GM21381 (cell line): ENCODE results near the gene BROX.
"Not testable (repeated sequence)": the region's sequence is repeated elsewhere in the genome, so short reads cannot be mapped to it uniquely, and the experiment has no call there.

Experiments
- ATAC-seq: cut with Tn5 transposase; IDR thresholded peaks from one replicate; pipeline ENCODE4 v1.9.1; 2021; ENCODE audit warnings: mild to moderate bottlenecking, moderate library complexity; ENCODE audit not compliant: unreplicated experiment

The BROX gene

GRCh38 chr1:222730866-222731265, 18.5 kb downstream of the BROX start:
- no peak for ATAC-seq

DNA sequence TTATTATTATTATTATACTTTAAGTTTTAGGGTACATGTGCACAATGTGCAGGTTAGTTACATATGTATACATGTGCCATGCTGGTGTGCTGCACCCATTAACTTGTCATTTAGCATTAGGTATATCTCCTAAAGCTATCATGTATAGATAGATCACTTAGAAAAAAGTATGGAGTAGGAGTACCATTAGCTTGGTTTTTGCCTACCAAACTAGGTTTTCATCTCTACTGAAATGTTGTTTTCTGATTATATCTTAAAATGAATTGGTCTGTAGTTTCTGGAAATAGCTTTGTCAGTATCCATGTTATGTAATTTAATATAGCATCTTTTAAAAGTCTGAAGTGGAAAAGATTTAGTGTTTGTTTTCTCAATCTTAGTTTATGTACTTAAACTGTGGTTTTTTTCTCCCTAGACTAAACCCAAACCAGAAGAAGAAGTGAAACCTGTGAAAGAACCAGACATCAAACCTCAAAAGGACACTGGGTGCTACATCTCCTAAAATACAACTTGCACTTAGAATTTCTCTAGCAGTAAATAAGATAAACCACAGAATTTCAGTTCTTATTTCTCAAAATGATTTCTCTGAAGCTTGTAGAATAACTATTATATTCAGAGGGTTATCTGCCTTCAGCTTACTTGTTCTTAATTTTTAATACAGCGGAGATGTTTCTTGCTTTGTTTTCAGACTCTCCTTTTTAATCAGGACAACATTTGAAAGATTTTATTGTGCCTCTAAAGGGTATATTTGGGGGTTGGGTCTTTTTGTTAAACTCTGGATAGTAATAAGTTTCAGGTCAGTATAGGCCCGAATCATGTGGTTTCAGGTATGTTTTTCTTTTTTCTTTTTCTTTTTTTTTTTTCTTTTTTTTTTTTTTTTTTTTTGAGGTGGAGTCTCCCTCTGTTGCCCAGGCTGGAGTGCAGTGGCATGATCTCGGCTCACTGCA, 20.1 kb downstream of the BROX start:
- ATAC-seq = peak; percentile 98

GRCh38 chr1:222734740-222735139, 22.4 kb downstream of the BROX start:
- ATAC-seq = no peak

GRCh38 chr1:222736470-222736869, 24.1 kb downstream of the BROX start:
- ATAC-seq = no peak

DNA sequence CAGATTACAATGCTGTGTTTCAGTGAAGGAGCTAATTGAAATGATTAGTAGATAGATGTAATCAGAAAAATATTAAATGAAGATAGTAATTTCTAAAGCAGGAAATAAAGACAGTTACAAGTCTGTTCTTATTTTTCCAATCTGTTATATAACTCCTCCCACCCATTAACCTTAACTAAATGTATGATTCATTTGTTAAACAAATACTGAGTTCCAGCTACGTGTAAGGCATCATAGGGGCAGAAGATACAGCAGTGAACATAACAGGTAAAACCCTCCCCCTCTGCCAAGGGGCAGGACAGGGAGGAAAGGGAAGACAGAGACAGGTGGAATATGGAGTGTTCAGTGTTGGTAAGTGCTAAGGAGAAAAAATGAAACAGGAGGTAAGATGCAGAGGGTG, 24.6 kb downstream of the BROX start, which contains the start of gene FAM177B:
FAM177B (plus strand) TSS at position 231 of the 400 bp plus-strand sequence. CDS start 9,344 bp downstream, outside the sequence.
- no peak for ATAC-seq

DNA sequence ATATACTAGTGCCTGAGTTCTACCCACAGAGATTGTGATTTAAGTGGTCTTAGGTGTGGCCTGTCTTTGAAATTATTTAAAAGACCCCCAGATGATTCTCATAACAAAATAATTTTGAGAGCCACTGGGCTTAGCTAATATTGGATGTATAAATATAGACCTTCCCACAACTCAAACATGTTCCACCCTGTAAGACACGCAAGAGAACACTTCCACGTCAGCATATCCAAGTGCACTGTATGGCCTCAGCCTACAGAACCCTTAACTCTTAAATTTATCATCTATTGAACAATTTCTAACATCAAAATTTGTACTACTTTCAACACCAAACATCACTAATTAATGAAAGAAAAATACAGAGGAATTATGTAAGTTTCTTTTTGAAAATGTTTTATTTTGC, 27.1 kb downstream of the BROX start:
- ATAC-seq = no peak

DNA sequence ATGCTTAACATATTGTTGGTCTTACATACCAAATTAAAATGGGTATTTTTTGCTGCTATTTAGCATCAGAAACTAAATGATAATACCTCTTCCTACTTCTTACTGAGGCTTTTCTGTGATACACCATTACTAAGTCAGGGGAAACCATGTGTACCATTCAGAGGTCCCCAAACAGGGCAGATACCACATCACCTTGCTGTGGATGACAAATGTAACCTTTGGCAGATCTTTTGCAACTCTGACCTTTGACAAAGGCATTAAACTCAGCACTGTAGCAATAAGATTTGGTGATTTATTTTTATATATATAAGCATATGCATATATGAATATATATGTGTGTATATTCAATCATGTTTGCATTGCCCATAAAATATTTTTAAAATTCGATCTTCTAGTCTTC, 27.6 kb downstream of the BROX start:
- no peak for ATAC-seq

DNA sequence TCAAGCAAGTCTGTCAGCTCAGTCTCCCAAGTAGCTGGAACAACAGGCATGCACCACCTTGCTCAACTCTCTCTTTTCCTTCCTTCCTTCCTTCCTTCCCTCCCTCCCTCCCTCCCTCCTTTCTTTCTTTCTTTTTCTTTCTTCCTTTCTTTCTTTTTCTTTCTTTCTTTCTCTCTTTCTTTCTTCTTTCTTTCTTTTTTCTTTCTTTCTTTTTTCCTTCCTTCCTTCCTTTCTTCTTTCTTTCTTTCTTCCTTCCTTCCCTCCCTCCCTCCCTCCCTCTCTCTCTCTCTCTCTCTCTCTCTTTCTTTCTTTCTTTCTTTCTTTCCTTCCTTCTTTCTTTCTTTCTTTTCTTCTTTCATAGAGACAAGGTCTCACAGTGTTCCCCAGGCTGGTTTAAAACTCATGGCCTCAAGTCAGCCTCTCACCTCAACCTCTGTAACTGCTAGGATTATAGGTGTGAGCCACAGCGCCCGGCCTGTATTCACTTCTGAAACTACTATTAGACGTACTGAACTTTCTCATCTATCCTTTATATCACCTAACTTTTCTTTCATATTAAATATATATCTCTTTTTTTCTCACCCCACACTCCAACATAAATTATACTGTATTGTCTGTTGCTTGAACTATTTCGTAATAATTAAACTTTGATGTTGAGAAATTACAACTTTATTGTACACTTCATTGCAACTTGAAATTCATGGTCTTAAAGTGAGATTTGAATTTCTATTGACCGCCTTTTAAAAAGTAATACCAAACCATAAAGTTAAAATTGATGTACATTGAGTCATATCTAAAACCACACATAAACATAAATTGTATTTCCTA, 29.5 kb downstream of the BROX start:
- ATAC-seq = not testable (repeated sequence)

DNA sequence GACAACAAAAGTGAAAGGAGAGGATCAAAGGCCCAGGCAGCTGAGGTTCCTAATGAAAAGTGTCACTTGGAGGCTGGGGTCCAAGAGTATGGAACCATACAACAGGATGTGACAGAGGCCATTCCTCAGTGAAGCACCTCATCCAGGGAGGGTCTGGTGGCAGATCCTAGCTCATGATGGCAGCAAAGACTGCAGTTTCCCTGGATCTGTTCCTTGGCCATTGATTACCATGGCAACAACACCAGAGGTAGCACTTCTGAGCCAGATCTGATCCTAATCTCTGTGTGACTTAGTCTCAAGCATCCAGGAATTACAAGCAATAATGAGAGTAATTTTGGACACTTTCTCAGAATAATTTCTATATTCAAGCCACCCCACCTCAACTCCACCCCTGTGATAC, 37.6 kb downstream of the BROX start:
- no peak for ATAC-seq

DNA sequence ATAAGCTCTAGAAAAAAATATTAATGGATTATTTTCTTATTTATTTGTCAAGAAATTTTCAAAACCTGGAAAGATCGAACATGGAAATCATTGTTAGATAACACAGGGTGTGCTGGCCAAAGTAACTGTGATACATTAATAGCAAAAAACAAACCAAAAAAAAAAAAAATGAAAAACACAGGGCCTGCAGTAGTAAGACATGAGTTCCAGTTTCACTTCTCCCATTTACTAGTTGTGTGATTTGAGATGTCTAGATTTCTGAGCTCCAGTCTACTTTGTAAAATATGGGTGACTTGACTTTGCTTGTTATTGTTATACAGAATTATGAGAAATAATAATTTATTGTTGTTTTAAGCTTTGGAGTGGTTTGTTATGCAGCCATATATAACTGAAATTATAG, 38.3 kb downstream of the BROX start:
- peak; percentile 91 for ATAC-seq

DNA sequence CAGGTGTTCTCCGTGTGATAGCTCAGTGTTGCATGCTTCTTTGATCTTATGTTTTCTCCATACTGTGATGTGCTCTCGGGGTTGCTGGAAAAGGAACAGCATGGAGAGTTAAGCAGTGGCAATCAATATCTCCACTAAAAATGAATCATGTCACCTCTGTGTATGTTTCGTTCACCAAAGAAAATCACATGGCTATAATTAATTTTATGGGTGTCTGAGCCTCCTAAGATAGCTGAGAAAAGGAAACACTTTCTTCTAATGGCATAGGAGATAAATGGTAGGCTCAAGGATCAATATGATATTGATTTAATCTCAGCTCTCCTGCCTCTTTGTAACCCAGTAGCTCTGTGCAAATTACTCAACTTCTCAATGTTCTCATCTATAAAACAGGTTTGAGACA, 38.9 kb downstream of the BROX start:
- ATAC-seq = no peak

GRCh38 chr1:222754366-222755139, 42.2 kb downstream of the BROX start:
- no peak for ATAC-seq

DNA sequence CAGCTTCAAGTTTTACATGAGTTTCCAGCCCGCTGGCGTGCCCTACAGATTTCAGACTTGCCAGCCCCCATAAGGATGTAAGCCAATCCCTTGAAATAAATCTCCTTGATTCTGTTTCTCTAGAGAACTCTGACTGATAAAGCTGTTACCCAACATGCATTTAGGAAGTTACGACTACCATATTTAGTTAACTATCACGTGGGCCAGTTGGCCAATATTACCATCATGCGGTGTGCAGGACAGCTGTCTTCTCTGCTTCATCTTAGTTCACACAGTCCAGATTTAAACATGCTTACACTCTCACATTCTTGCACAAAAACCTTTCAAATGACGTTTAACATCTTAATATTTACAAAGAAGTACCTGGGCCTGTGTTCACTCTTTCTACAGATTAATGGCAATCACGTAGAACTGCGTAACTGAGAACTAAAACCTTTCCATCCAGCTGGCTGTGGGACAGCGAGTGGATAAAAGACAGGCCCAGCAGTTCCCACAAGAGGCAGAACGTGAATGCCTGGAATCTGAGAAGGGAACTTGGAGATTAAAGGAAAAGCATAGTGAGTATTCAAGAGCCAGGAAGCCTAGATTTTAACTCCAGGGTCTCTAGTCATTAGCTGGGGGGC, 45.4 kb downstream of the BROX start:
- ATAC-seq = no peak

DNA sequence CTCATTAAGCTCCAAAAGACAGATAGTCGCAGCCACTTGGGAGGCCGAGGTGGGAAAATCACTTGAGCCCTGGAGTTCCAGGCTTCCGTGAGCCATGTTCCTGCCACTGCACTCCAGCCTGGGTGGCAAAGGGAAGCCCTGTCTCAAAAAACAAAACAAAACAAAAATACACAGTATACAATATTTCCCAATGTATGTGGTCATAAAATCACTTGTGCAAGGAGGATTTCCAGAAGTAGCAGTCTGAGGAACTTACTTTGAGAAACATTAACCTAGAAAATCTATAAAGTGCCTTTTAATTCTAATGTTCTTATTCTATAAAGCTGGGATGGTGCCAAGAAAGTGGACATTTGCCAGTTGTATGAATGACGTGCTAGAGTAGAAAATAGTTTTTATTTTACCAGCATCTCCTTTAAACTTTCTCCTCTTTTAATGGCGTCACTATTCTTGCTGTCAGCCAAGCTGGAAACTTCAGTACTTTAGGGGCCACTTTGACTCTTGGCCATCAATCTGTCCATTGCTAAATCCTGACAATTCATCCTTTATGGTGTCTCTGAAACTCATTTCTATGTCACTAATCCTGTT, 47.2 kb downstream of the BROX start:
- ATAC-seq = no peak

DNA sequence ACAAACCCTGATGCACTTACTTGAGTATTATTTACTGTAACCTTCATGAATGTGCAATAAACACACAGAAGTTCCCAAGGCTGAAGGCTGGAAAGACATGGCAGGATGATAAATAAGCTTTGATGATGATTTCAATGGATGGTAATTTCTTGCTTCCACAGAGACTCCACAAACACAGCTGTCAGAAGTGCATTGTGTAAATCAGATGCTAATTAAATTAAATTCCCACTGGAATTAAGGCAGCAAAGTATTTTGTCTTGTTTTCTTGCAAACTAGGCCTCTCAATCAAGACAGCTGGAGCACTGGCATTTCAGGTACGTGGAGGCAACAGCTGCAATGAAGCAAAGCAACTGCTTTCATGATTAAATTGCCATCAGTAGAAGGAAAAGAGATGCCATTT, 48.7 kb downstream of the BROX start:
- no peak for ATAC-seq

- ATAC-seq = not testable (repeated sequence)
These were observed 49.8 kb downstream of the BROX start for GRCh38 chr1:222762178-222762577.

DNA sequence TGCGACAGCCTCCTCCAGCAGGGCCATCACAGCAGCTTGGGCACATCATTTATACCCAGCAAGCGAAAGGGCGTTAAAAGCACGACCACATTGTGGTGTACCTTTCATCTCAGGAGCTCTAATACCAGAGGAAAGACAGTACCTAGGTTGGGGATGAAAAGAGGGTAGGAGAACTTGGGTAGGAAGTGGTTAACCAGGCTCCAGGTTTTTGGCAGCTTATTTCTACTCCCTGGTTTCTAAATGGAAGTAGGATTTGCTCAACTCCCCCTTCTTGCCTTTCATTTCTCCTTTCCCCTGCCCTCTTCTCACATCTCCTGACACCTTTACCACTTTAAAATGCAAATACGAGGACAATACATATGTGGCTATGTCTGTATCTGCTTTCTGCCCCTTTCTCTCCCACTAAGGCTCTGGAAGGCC, 54.8 kb downstream of the BROX start:
- ATAC-seq = peak; percentile 55

DNA sequence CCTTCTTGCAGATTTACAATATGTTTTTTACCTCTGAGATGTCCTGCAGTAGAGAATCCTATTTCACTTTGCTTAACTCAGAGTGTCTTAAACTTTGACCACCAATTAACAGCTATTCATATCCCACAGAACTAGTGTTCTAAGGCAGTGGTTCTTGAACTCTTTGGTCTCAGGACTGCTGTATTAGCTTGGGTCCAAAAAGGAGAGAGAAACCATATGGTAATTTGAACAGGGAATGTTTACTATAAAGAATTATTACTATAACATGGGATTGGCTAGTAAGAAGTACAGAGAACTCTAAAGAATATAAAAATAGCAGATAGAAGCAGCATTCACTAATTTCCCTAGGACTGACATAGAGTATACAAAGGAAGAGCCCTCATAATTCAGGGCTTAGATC, 56.2 kb downstream of the BROX start:
- no peak for ATAC-seq

- ATAC-seq = no peak
These were observed 56.8 kb downstream of the BROX start for GRCh38 chr1:222769181-222769580.

DNA sequence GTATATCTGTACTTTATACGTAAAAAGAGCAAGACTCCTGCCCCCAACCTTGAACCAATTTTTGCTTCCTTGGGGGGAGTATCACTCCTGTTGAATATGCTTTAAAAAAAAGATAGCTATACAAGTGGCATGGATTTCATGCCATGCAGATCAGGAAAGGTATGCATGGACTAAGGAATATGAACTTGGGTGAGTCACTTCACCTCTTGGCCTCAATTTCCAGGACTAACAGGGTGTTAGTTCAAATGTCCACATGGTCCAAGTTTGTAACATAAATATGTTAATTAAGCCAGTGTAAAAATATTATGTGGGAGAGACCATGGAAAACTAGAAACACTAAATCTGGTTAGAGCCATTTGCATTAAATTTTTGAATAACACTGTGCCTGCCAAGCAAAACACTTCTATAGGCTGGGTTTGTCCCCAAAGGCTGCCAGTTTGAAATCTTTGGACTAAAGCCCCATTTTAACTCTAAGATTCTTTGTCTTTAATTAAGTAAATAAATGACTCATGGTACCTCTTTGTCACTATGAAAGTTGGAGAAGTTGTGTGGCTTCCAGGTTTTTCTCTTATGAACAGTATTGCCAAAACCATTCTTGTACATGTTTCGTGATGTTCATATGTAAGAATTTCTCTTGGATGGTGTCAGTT, 57.7 kb downstream of the BROX start:
- no peak for ATAC-seq
